Fibroblast of upper back skin (primary cell): Measurements from ENCODE around the gene SAA4.
"Not testable (repeated sequence)": the region's sequence is repeated elsewhere in the genome, so short reads cannot be mapped to it uniquely, and the experiment has no call there.

ENCODE experiments used
- DNase-seq: peaks from one replicate; pipeline ENCODE4 v3.0.0-alpha.2; 2013

Gene SAA4

GRCh38 chr11:18236664-18237356, at the start of gene SAA4:
Gene SAA4, minus strand, starts transcription at chr11:18236802. Its CDS starts 876 bp downstream, at chr11:18235926.
- no peak for DNase-seq

GRCh38 chr11:18285841-18286240, 49.2 kb upstream of the SAA4 start:
- DNase-seq, result no peak

GRCh38 chr11:18282626-18283025, 46.0 kb upstream of the SAA4 start:
- DNase-seq, result no peak

GRCh38 chr11:18280438-18281045, 43.9 kb upstream of the SAA4 start:
- DNase-seq, result no peak

- no peak for DNase-seq
Measured at GRCh38 chr11:18277565-18278271, 41.1 kb upstream of the SAA4 start.

- no peak for DNase-seq
Measured at GRCh38 chr11:18271206-18271605, 34.6 kb upstream of the SAA4 start.

- no peak for DNase-seq
Measured at GRCh38 chr11:18270102-18270501, 33.5 kb upstream of the SAA4 start.

GRCh38 chr11:18269252-18269651, 32.6 kb upstream of the SAA4 start:
- not testable (repeated sequence) for DNase-seq

- DNase-seq, result not testable (repeated sequence)
Measured at GRCh38 chr11:18267335-18268133, 30.9 kb upstream of the SAA4 start.

GRCh38 chr11:18265949-18266348, 29.3 kb upstream of the SAA4 start, which contains the start of gene SAA1:
Gene SAA1, plus strand, starts transcription at chr11:18266264. Its CDS starts 624 bp downstream, at chr11:18266888.
- no peak for DNase-seq

- no peak for DNase-seq
Measured at GRCh38 chr11:18264677-18265555, 28.3 kb upstream of the SAA4 start.

- DNase-seq, result no peak
Measured at GRCh38 chr11:18264035-18264434, 27.4 kb upstream of the SAA4 start.

GRCh38 chr11:18262681-18263350, 26.2 kb upstream of the SAA4 start:
- peak; percentile 37 for DNase-seq

GRCh38 chr11:18261721-18262120, 25.1 kb upstream of the SAA4 start:
- no peak for DNase-seq

GRCh38 chr11:18259259-18259658, 22.7 kb upstream of the SAA4 start:
- DNase-seq, result no peak

- no peak for DNase-seq
Measured at GRCh38 chr11:18254781-18255361, 18.3 kb upstream of the SAA4 start.

GRCh38 chr11:18253778-18254338, 17.3 kb upstream of the SAA4 start:
- DNase-seq, result no peak

- DNase-seq, result no peak
Measured at GRCh38 chr11:18253233-18253632, 16.6 kb upstream of the SAA4 start.

- no peak for DNase-seq
Measured at GRCh38 chr11:18248561-18248960, 12.0 kb upstream of the SAA4 start, which contains the start of gene SAA2. Gene SAA2, minus strand, starts transcription at chr11:18248668. Its CDS starts 657 bp downstream, at chr11:18248011.

- DNase-seq, result not testable (repeated sequence)
Measured at GRCh38 chr11:18247191-18247581, 10.6 kb upstream of the SAA4 start.
